ENCODE data around the gene POP7.

GRCh38 chr7:100671353-100672327 lies 34.3 kb upstream of the POP7 start:
- TF ChIP-seq CTCF (IDR thresholded peaks at IDR 0.05; ENCODE audit: low read depth, low read length, poor library complexity, severe bottlenecking) (no peak), EZH2phosphoT487 (IDR thresholded peaks at IDR 0.05; ENCODE audit: borderline replicate concordance, low read length) (no peak)

Measured in DOHH2 (cell line).